Measurements from ENCODE around the gene TRIM14. TPM values are rescaled to one million over a fixed set of nuclear protein-coding genes. Genes with fewer than 3 reads are reported as not detected.

The TRIM14 gene
- total and polyA plus RNA-seq, 2 donors (not counting 1 experiment from before 2014, with no cell fraction given) = 22.5 to 23.9 TPM

GRCh38 chr9:98158071-98158831 is 39.2 kb upstream of the TRIM14 start:
- no peaks in the 10 kb centered on the region for H3K27me3 ChIP-seq (replicated peaks in 1 of 4; ENCODE audit: control extremely low read depth in 1 of 4, control insufficient read depth in 3 of 4, insufficient read depth in 4 of 4, low read length in 3 of 4)
- H3K9ac ChIP-seq (ENCODE audit: low read length) = no peak overlapping the region
- Mint-ChIP-seq H3K4me1 (no peaks in the 10 kb centered on the region), H3K9me3 (ENCODE audit: insufficient read depth) (no peaks in the 10 kb centered on the region), H3K4me3 (no peak overlapping the region), H3K27me3 (no peaks in the 10 kb centered on the region), H3K27ac (no peak overlapping the region)
- H3K79me2 ChIP-seq (ENCODE audit: control insufficient read depth, insufficient read depth, low read length) = no peaks in the 10 kb centered on the region
- H3K4me2 ChIP-seq (replicated peaks; ENCODE audit: low read depth, low read length, poor library complexity, severe bottlenecking) = no peak overlapping the region
- H3K9me3 ChIP-seq (ENCODE audit: control extremely low read depth in 1 of 3, control insufficient read depth in 2 of 3, insufficient read depth in 1 of 3, low read length in 2 of 3) = no peaks in the 10 kb centered on the region
- H2AFZ ChIP-seq (ENCODE audit: insufficient read depth, low read depth, low read length, poor library complexity, severe bottlenecking) = no peak overlapping the region
- H3K27ac ChIP-seq (ENCODE audit: low read length in 2 of 2) = no peak overlapping the region
- DNase-seq (no peak), ATAC-seq (ENCODE audit: low read depth) (no peak)
- no peaks in the 10 kb centered on the region for H3K4me1 ChIP-seq (ENCODE audit: control insufficient read depth in 2 of 2, insufficient read depth in 2 of 2, low read length in 2 of 2)
- ChIA-PET CTCF (no interaction called here), POLR2A (no interaction called here)
- H3K36me3 ChIP-seq (replicated peaks in 1 of 2; ENCODE audit: control extremely low read depth in 1 of 2, control insufficient read depth in 1 of 2, extremely low read depth in 1 of 2, insufficient read depth in 2 of 2, low read length in 1 of 2) = no peaks in the 10 kb centered on the region
- WGBS (ENCODE audit: insufficient coverage) = 86% methylated on average over 1 of the region's 4 CpGs
- TF ChIP-seq EZH2 (IDR thresholded peaks at IDR 0.05; ENCODE audit: borderline replicate concordance, insufficient read depth, low read depth, low read length, poor library complexity, severe bottlenecking) (no peak), CTCF (IDR thresholded peaks at IDR 0.05) (no peak)
- no peaks in the 10 kb centered on the region for H4K20me1 ChIP-seq (ENCODE audit: control insufficient read depth, insufficient read depth, low read length, poor library complexity, severe bottlenecking)
- no peak overlapping the region for H3K4me3 ChIP-seq (ENCODE audit: control extremely low read depth in 1 of 5, extremely low read depth in 1 of 5, insufficient read depth in 1 of 5, low read depth in 2 of 5, low read length in 4 of 5)
- intact Hi-C loops (cut with micrococcal nuclease) = no loop called here

DNA sequence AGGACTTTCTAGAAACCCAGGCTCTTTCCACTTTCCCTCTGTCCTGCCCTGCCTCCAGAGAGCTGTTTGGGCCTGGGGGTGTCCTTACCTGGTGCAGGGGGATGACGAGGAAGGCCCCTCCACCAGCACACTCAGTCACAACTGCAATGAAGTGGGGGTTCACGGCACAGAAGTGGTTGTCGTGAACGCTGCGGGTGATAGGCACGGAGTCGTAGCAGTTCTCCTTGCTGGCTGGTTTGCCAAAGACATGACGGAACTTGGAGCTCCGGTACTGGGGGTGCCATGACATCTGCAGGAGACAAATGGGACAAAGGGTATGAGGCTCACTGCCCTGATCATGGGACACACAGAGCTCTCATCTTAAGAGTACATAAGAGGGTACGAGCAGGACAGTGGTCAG is 38.4 kb upstream of the TRIM14 start:
- POLR2A ChIA-PET = no interaction called here

More for the DNA sequence above, 38.4 kb upstream of the TRIM14 start:
- intact Hi-C loops (cut with micrococcal nuclease) = no loop called here
- H3K36me3 ChIP-seq (replicated peaks in 1 of 2; ENCODE audit: control extremely low read depth in 1 of 2, control insufficient read depth in 1 of 2, extremely low read depth in 1 of 2, insufficient read depth in 2 of 2, low read length in 1 of 2) = no peaks in the 10 kb centered on the region
- H3K4me3 ChIP-seq (ENCODE audit: control extremely low read depth in 1 of 5, extremely low read depth in 1 of 5, insufficient read depth in 1 of 5, low read depth in 2 of 5, low read length in 4 of 5) = no peak overlapping the region
- no peaks in the 10 kb centered on the region for H3K27me3 ChIP-seq (replicated peaks in 1 of 4; ENCODE audit: control extremely low read depth in 1 of 4, control insufficient read depth in 3 of 4, insufficient read depth in 4 of 4, low read length in 3 of 4)
- no peak for DNase-seq
- no peaks in the 10 kb centered on the region for H4K20me1 ChIP-seq (ENCODE audit: control insufficient read depth, insufficient read depth, low read length, poor library complexity, severe bottlenecking)
- Mint-ChIP-seq H3K4me3 (no peak overlapping the region), H3K27ac (no peak overlapping the region), H3K4me1 (no peaks in the 10 kb centered on the region), H3K27me3 (no peaks in the 10 kb centered on the region), H3K9me3 (ENCODE audit: insufficient read depth) (no peaks in the 10 kb centered on the region)
- H3K9me3 ChIP-seq (ENCODE audit: control extremely low read depth in 1 of 3, control insufficient read depth in 2 of 3, insufficient read depth in 1 of 3, low read length in 2 of 3) = no peaks in the 10 kb centered on the region
- CTCF ChIA-PET = no interaction called here
- H3K9ac ChIP-seq (ENCODE audit: low read length) = no peak overlapping the region
- no peak for ATAC-seq (ENCODE audit: low read depth)
- TF ChIP-seq EZH2 (IDR thresholded peaks at IDR 0.05; ENCODE audit: borderline replicate concordance, insufficient read depth, low read depth, low read length, poor library complexity, severe bottlenecking) (no peak), CTCF (IDR thresholded peaks at IDR 0.05) (no peak)
- no peaks in the 10 kb centered on the region for H3K79me2 ChIP-seq (ENCODE audit: control insufficient read depth, insufficient read depth, low read length)
- no peak overlapping the region for H3K27ac ChIP-seq (ENCODE audit: low read length in 2 of 2)
- no peak overlapping the region for H2AFZ ChIP-seq (ENCODE audit: insufficient read depth, low read depth, low read length, poor library complexity, severe bottlenecking)
- H3K4me1 ChIP-seq (ENCODE audit: control insufficient read depth in 2 of 2, insufficient read depth in 2 of 2, low read length in 2 of 2) = no peaks in the 10 kb centered on the region
- H3K4me2 ChIP-seq (replicated peaks; ENCODE audit: low read depth, low read length, poor library complexity, severe bottlenecking) = no peak overlapping the region
- 99% methylated on average over 9 of the region's 10 CpGs for WGBS (ENCODE audit: insufficient coverage)

Measured in B cell (primary cell).